ENCODE results near the gene PPRC1. TPM values are rescaled to one million over a fixed set of nuclear protein-coding genes. Genes with fewer than 3 reads are reported as not detected.

The PPRC1 gene
- total and polyA plus RNA-seq, 2 experiments from 2014 or later = 43.2 to 67.5 TPM

DNA sequence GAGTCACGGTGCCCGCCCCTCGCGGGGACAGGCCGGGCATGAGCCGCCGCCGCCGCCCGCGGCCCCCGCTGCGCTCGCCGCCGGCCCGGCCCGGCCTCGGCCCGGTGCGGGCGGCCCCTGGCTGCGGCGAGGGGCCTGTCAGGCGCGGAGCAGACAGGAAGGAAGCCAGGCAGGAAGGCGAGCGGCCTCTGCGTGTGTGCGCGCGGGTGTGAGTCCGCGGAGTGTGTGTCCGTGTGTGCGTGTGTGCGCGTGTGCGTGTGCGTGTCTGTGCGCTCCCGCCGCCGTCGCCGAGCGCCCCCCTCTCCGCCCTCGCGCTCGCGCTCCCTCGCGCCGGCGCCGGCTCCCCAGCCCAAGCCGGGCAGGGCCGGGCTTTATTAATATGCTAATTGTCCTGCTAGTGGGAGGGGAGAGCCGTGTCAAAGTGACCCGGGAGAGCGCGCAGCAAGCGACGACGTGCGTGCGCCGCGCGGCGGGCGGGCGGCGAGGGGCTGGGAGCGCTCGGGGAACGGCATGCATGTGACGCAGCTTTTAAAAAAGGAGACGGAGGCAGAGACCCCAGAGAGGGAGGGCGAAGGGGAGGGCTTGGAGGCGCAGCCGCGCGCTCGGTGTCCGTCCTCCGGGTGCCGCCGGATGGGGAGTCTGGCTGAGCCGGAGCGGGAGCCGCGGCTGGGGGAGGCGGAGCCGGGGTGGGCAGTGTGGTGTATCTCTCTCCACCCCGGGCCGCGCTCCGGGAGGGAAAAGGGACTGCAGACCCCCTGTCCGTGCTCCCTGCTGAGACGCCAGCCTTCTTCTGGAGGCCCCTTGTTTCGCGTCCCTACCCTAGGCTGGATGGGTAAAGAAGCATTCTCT lies 12.5 kb upstream of the PPRC1 start, which contains the start of gene LDB1:
Gene LDB1, minus strand, starts transcription at position 227 of the 849 bp plus-strand sequence. CDS start 258 bp downstream, outside the sequence.
- Mint-ChIP-seq H3K27ac (peak within 1 kb of the TSS; percentile 99), H3K9me3 (no peaks in the 10 kb centered on the region; the same call in 2 of the 3 replicates), H3K4me1 (peaks cover 59% of the 10 kb centered on the region), H3K27me3 (ENCODE audit: insufficient read depth, low read depth, poor library complexity) (peaks cover 20% of the 10 kb centered on the region), H3K36me3 (ENCODE audit: low read depth) (peaks cover 3% of the 10 kb centered on the region; the same call in 1 of the 3 replicates), H3K4me3 (peak within 1 kb of the TSS; percentile 93)
- Histone ChIP-seq H3K4me1 (ENCODE audit: insufficient read depth) (peaks cover 52% of the 10 kb centered on the region), H4K20me1 (replicated peaks; ENCODE audit: insufficient read depth) (no peaks in the 10 kb centered on the region; the same call in 1 of the 2 replicates), H3K27ac (ENCODE audit: low read depth) (peak within 1 kb of the TSS; percentile 100), H3F3A (replicated peaks; ENCODE audit: low read depth) (peaks cover 18% of the 10 kb centered on the region), H3K79me2 (replicated peaks; ENCODE audit: insufficient read depth) (peaks cover 45% of the 10 kb centered on the region), H3K4me3 (peak within 1 kb of the TSS; percentile 95), H3K4me2 (peak within 1 kb of the TSS; percentile 80), H3K9me2 (ENCODE audit: insufficient read depth) (no peaks in the 10 kb centered on the region), H3K36me3 (ENCODE audit: insufficient read depth) (no peaks in the 10 kb centered on the region), H2AFZ (no peak within 1 kb of the TSS), H3K27me3 (ENCODE audit: insufficient read depth) (no peaks in the 10 kb centered on the region)
- peak; percentile 89 for DNase-seq (ENCODE audit: low spot score)
- TF ChIP-seq, protein P1, sequence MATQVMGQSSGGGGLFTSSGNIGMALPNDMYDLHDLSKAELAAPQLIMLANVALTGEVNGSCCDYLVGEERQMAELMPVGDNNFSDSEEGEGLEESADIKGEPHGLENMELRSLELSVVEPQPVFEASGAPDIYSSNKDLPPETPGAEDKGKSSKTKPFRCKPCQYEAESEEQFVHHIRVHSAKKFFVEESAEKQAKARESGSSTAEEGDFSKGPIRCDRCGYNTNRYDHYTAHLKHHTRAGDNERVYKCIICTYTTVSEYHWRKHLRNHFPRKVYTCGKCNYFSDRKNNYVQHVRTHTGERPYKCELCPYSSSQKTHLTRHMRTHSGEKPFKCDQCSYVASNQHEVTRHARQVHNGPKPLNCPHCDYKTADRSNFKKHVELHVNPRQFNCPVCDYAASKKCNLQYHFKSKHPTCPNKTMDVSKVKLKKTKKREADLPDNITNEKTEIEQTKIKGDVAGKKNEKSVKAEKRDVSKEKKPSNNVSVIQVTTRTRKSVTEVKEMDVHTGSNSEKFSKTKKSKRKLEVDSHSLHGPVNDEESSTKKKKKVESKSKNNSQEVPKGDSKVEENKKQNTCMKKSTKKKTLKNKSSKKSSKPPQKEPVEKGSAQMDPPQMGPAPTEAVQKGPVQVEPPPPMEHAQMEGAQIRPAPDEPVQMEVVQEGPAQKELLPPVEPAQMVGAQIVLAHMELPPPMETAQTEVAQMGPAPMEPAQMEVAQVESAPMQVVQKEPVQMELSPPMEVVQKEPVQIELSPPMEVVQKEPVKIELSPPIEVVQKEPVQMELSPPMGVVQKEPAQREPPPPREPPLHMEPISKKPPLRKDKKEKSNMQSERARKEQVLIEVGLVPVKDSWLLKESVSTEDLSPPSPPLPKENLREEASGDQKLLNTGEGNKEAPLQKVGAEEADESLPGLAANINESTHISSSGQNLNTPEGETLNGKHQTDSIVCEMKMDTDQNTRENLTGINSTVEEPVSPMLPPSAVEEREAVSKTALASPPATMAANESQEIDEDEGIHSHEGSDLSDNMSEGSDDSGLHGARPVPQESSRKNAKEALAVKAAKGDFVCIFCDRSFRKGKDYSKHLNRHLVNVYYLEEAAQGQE (IDR thresholded peaks at IDR 0.05; ENCODE audit: unreplicated experiment) = no peak
- TF ChIP-seq POLR2AphosphoS5 (IDR thresholded peaks at IDR 0.05; ENCODE audit: low read depth) (peak; percentile 55; the same call in 1 of the 2 replicates), CREB1 (CRISPR knock-in tag; IDR thresholded peaks at IDR 0.05; ENCODE audit: low read depth) (peak; percentile 68)
- peak; percentile 29 for ATAC-seq

DNA sequence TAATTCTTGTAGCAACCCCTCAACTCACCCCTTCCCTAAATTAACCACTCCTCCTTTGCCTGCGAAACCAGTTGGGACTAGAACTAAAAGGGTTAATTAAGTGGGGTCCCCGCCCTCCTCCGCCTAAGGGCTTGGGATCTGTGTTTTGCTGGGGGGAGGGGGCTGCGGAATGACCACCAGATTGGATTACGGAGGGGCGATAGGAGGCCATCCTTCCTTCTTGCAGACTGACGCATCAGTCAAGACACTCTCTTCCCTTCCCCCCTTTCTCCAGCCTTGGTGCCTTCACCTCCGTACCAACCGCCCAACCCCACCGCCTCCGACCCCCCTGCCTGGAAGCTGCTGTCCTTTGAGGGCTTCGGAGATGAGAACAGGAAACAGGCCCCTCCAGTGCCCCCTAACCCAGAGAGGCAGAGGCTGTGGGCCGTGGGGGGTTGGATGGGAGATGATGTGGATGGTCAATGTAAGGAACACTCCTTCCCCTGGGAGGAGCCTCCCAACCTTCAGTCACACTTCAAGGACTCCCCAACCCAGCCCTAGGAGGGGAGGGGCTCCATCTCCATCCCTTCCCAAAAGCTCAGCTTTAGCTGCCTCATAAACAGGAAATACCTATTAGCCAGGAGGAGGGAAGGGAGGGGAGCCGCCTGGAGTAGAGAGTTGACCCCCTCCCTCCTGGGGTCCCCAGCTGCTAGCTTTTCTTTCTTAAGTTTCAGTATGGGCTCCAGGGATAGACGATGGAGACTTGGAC lies 11.7 kb upstream of the PPRC1 start:
- H3K9me2 ChIP-seq (ENCODE audit: insufficient read depth) = no peaks in the 10 kb centered on the region
- Mint-ChIP-seq H3K27me3 (ENCODE audit: insufficient read depth, low read depth, poor library complexity) (peaks cover 20% of the 10 kb centered on the region), H3K9me3 (no peaks in the 10 kb centered on the region), H3K27ac (peak overlapping the region; percentile 99), H3K36me3 (ENCODE audit: low read depth) (0 out of 3 replicates have a peak, but pooled peaks cover 3% of the 10 kb centered on the region), H3K4me1 (peaks cover 52% of the 10 kb centered on the region), H3K4me3 (peak overlapping the region; percentile 93)
- H3K27ac ChIP-seq (ENCODE audit: low read depth) = peak overlapping the region; percentile 100
- H3K4me2 ChIP-seq = peak overlapping the region; percentile 80
- H3K4me1 ChIP-seq (ENCODE audit: insufficient read depth) = peaks cover 44% of the 10 kb centered on the region
- peaks cover 37% of the 10 kb centered on the region for H3K79me2 ChIP-seq (replicated peaks; ENCODE audit: insufficient read depth)
- ATAC-seq (peak; percentile 60), DNase-seq (ENCODE audit: low spot score) (peak; percentile 98)
- H4K20me1 ChIP-seq (replicated peaks; ENCODE audit: insufficient read depth) = no peaks in the 10 kb centered on the region; the same call in 1 of the 2 replicates
- peak overlapping the region; percentile 95 for H3K4me3 ChIP-seq
- H3K27me3 ChIP-seq (ENCODE audit: insufficient read depth) = no peaks in the 10 kb centered on the region
- no peaks in the 10 kb centered on the region for H3K36me3 ChIP-seq (ENCODE audit: insufficient read depth)
- peaks cover 14% of the 10 kb centered on the region for H3F3A ChIP-seq (replicated peaks; ENCODE audit: low read depth)
- no peak overlapping the region for H2AFZ ChIP-seq
- TF ChIP-seq, protein P2, sequence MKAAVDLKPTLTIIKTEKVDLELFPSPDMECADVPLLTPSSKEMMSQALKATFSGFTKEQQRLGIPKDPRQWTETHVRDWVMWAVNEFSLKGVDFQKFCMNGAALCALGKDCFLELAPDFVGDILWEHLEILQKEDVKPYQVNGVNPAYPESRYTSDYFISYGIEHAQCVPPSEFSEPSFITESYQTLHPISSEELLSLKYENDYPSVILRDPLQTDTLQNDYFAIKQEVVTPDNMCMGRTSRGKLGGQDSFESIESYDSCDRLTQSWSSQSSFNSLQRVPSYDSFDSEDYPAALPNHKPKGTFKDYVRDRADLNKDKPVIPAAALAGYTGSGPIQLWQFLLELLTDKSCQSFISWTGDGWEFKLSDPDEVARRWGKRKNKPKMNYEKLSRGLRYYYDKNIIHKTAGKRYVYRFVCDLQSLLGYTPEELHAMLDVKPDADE (IDR thresholded peaks at IDR 0.05) = peak; percentile 60; the same call in 1 of the 2 replicates
- TF ChIP-seq EZH2 (IDR thresholded peaks at IDR 0.05; ENCODE audit: low read depth, unreplicated experiment) (no peak), CREB1 (CRISPR knock-in tag; IDR thresholded peaks at IDR 0.05; ENCODE audit: low read depth) (peak; percentile 26; the same call in 1 of the 2 replicates), STAT1 (IDR thresholded peaks at IDR 0.05; ENCODE audit: unreplicated experiment) (no peak), NANOG (IDR thresholded peaks at IDR 0.05; ENCODE audit: borderline replicate concordance) (no peak), EZH2phosphoT487 (IDR thresholded peaks at IDR 0.05; ENCODE audit: unreplicated experiment) (no peak), POLR2AphosphoS5 (IDR thresholded peaks at IDR 0.05; ENCODE audit: low read depth) (peak; percentile 74)
- TF ChIP-seq, protein P3, sequence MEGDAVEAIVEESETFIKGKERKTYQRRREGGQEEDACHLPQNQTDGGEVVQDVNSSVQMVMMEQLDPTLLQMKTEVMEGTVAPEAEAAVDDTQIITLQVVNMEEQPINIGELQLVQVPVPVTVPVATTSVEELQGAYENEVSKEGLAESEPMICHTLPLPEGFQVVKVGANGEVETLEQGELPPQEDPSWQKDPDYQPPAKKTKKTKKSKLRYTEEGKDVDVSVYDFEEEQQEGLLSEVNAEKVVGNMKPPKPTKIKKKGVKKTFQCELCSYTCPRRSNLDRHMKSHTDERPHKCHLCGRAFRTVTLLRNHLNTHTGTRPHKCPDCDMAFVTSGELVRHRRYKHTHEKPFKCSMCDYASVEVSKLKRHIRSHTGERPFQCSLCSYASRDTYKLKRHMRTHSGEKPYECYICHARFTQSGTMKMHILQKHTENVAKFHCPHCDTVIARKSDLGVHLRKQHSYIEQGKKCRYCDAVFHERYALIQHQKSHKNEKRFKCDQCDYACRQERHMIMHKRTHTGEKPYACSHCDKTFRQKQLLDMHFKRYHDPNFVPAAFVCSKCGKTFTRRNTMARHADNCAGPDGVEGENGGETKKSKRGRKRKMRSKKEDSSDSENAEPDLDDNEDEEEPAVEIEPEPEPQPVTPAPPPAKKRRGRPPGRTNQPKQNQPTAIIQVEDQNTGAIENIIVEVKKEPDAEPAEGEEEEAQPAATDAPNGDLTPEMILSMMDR (conservative IDR thresholded peaks at IDR 0.05; ENCODE audit: low read depth in 2 of 2) = 0 out of 4 replicates have a peak, but pooled peaks of 1 of the 2 experiments have one; percentile 1
- TF ChIP-seq, protein P1 (IDR thresholded peaks at IDR 0.05; ENCODE audit: unreplicated experiment) = no peak
